GM19372 (cell line): Measurements from ENCODE around the gene PCIF1.
A peak's percentile ranks its signal among the peaks of the same experiment; 100 is the strongest.
"Not testable (repeated sequence)": the region's sequence is repeated elsewhere in the genome, so short reads cannot be mapped to it uniquely, and the experiment has no call there.

Experiments
- ATAC-seq: cut with Tn5 transposase; IDR thresholded peaks from one replicate; pipeline ENCODE4 v1.9.1; 2021; ENCODE audit warnings: mild to moderate bottlenecking, low read depth, moderate library complexity; ENCODE audit not compliant: unreplicated experiment

Gene PCIF1

GRCh38 chr20:45934586-45935415, at the start of gene PCIF1:
TSS of gene PCIF1 (plus strand) at chr20:45934683. CDS start at chr20:45939000, 4,317 bp downstream.
- ATAC-seq = peak; percentile 84

GRCh38 chr20:45886590-45887345, 47.7 kb upstream of the PCIF1 start:
- ATAC-seq = no peak

DNA sequence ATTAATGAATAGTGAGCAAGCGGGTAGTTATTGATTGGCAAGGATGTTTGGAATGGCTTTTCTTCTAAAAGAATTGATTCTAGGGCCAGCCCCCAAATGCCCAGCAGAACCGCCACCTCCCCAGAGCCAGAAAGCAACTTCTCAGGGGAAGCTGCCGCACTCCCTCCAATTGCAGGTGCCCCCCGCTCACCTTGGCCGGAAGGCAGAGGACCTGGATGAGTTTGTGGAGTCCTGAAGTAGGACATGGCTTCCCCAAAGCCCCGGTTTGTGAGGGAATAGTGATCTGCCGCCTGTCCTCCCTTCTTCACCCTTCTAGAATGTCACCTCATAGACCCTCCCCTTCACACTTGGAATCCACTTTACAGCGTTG, 47.2 kb upstream of the PCIF1 start, which contains the start of gene SPATA25:
TSS of gene SPATA25 (minus strand) at position 277 of the 370 bp plus-strand sequence. CDS start at position 245, 32 bp downstream.
- ATAC-seq = no peak

DNA sequence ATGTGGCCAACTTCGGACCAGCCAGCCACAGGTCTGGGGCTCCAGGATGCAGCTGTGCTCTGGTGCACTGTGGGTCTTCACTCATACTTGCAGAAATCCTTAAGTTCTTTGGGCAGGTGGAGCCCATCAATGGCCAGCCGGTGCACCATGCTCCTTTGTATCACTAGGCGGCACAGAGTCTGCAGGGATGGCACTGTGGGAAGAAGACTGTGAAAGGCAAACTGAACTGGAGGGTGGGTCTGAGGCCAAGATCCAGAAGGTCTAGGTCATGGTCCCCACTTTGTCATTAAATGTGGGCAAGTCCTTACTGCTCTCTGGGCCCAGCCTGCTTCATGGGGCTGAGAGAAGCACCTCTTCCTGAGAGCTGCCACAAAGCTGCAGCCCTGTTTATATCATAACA, 45.8 kb upstream of the PCIF1 start:
- no peak for ATAC-seq

DNA sequence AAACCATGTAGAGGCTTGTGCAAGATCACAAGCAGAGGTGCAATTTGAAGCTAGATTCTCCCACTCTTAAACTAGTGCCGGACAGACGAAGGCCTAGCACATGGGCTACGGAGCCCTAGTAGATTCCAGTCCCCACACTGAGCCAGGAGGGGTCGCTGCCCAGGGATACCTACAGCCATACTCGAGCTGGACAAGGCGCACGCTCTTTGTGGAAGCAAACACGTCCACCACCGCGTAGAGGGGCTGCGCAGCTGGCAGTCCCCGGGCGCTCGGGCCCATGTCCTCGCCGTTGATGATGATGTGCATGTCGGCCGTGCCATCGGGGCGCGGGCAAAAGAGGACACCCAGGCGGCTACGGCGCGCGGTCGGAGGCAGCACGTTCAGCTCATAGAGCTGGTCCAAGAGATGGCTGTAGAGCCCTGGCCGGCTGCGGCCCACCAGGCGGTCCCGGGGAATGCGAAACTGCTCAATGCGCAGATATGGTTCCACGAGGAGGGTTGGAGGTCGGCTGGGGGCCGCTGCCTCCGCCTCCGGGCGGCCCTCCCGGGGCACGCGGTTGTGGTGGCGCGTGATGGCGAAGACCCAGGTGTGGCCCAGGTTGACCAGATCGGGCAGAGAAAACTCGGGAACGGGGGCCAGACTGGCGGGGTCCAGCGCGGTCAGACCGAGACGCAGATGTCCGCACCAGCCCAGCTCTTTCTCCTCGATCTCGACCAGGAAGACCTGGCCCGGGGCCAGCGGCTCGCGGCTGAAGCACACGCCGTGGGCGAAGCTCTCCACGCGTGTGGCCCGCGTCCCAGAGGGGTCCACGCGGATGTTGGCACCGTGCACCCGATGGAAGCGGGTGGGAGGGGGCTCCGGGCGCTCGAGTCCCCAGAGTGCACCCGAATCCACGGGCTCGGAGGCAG, 44.2 kb upstream of the PCIF1 start:
- no peak for ATAC-seq

- ATAC-seq = peak; percentile 87
Measured at GRCh38 chr20:45890985-45891983, 43.2 kb upstream of the PCIF1 start, which contains the start of the genes CTSA and NEURL2. TSS of gene CTSA (plus strand) at chr20:45891335. CDS start at chr20:45891569, 234 bp downstream. TSS of gene NEURL2 (minus strand) at chr20:45891208. CDS start at chr20:45890991, 217 bp downstream.

DNA sequence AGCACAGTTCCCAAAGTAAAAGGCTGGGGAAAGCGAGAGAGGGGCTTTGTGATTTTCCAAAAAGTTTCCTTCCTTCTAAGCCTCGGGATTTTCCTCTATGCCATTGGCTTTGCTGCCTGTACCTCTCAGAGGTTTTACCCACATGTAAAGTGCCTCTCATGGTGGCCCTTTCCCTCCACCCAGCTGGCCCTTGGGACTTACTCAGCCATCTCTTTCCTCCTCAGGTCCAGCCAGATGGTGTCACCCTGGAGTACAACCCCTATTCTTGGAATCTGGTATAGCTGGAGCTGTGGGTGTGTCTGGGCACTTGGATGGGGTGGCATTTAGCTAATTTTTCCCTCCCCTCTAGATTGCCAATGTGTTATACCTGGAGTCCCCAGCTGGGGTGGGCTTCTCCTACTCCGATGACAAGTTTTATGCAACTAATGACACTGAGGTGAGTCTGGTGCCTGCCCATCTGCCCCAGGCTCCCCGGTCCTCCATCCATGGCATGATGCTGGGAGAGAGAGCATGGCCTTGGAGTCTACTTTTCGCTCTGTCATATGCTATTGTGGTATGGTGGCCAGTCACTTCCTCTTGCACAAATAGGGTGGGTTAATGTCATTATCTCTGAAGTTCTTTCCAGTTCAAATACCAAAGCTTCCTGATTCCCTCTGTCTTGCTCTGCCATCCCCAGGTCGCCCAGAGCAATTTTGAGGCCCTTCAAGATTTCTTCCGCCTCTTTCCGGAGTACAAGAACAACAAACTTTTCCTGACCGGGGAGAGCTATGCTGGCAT, 42.2 kb upstream of the PCIF1 start:
- no peak for ATAC-seq

GRCh38 chr20:45892828-45893500, 41.5 kb upstream of the PCIF1 start:
- ATAC-seq = no peak

- no peak for ATAC-seq
Measured at GRCh38 chr20:45893831-45894230, 40.7 kb upstream of the PCIF1 start.

GRCh38 chr20:45894797-45895196, 39.7 kb upstream of the PCIF1 start:
- no peak for ATAC-seq

DNA sequence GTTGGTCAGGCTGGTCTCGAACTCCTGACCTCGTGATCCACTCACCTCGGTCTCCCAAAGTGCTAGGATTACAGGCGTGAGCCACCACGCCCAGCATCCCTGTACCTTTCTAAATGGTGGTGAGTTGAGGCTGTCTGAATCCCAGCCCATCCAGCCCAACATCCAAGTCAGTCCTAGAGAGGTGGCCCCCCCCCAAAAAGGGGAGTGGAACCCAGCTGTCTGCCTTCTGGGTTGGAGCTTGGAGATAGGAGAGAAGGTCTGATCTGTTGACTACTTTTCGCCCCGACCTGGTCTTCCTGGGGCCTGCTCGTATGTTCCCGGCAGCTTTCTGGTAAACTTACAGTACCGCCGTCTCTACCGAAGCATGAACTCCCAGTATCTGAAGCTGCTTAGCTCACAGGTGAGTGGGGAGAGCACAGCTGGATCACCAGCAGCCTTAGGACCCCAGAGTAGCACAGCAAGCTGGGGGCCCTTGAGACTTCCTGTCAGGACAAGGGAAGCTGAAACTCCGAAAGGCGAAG, 37.8 kb upstream of the PCIF1 start:
- no peak for ATAC-seq

DNA sequence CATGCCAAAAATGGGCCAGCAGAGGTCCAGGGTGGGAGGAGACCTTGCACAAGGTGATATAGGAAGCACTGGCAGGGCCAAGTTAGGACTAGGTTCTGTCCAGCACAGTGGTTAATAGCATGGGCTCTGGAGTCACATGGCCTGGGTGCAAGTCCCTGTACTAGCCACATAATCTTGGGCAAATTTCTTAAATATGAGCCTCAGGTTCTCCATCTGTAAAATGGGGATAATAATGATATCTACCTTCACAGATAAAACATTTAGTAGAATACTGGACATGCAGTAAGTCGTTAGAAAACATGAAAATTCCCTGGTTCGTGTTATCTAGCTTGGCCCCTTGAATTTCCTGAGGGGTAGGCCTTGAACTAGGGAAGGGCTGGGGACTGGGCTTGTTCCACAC, 37.2 kb upstream of the PCIF1 start:
- ATAC-seq = no peak

GRCh38 chr20:45897692-45898091, 36.8 kb upstream of the PCIF1 start:
- no peak for ATAC-seq

DNA sequence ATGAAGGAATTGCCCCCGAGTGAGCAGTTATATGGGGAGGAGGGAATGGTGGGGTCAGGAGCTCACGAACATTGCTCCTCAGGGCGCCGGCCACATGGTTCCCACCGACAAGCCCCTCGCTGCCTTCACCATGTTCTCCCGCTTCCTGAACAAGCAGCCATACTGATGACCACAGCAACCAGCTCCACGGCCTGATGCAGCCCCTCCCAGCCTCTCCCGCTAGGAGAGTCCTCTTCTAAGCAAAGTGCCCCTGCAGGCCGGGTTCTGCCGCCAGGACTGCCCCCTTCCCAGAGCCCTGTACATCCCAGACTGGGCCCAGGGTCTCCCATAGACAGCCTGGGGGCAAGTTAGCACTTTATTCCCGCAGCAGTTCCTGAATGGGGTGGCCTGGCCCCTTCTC, 36.2 kb upstream of the PCIF1 start:
- no peak for ATAC-seq

GRCh38 chr20:45899046-45899835, 35.2 kb upstream of the PCIF1 start:
- ATAC-seq = no peak

DNA sequence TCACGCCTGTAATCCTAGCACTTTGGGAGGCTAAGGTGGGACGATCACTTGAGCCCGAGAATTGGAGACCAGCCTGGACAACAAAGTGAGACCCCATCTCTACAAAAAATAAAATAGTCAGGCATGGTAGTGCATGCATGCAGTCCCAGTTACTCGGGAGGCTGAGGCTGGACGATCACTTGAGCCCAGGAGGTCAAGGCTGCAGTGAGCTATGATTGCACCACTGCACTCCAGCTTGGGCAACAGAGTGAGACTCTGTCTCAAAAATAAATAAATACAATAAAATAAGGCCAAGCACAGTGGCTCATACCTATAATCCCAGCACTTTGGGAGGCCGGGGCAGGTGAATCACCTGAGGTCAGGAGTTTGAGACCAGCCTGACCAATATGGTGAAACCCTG, 33.2 kb upstream of the PCIF1 start:
- ATAC-seq = not testable (repeated sequence)

GRCh38 chr20:45902199-45902701, 32.2 kb upstream of the PCIF1 start:
- ATAC-seq = no peak
